SH-SY5Y (cell line): ENCODE data around the gene ATRN.

Experiments
- GATA2 ChIP-seq: IDR thresholded peaks from 2 replicates; pipeline ENCODE4 v1.6.1; 2011; ENCODE audit warnings: mild to moderate bottlenecking, low read depth, low read length
- GATA3 ChIP-seq: IDR thresholded peaks from 2 replicates; pipeline ENCODE4 v1.6.1; 2011; ENCODE audit warnings: low read depth, mild to moderate bottlenecking, low read length, moderate library complexity

- no peak for TF ChIP-seq GATA2
- TF ChIP-seq GATA3, result no peak
Measured at GRCh38 chr20:3470627-3471396, at the start of gene ATRN.
